SW480 (cell line): ENCODE data around the gene PAQR9.

Experiments
- DNase-seq: peaks from one replicate; pipeline ENCODE4 v3.0.0-alpha.2; 2016; ENCODE audit warnings: low spot score

The PAQR9 gene

DNA sequence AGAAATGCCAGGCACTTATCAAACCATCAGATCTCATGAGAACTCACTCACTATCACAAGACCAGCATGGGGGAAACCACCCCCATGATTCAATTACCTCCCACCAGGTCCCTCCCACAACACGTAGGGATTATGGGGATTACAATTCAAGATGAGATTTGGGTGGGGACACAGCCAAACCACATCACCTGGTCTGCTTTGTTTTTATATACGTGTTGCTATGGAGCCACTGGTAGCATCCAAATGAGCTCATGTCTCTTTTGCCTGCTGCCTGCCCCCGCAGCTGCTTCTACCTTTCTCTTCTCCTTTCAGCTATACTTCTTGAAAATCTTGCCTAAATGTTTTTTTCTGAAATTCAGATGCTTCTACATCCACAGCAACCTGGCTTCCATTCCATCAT is 47.8 kb downstream of the PAQR9 start:
- DNase-seq: no peak

GRCh38 chr3:142914286-142914811 is 49.1 kb downstream of the PAQR9 start:
- no peak for DNase-seq

DNA sequence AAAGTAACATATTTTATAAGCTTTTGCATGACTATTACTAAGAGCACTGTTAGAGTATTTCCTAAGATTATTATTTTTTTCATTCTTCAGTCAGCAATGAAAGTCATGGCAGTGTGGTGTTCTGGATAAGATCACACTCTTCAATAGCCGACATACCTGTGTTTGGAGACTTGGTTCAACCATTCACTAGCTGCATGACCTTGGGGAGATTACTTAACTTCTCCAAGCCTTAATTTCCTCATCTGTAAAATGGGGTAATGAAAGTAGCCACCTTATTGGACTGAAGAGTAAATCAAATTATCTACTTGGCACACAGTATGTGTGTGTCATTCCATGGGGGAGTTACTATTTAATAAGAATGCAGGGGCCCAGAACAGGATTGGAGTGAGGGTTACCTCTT is 50.0 kb downstream of the PAQR9 start:
- DNase-seq: no peak

GRCh38 chr3:142912402-142913172 is 50.9 kb downstream of the PAQR9 start:
- no peak for DNase-seq
